IMR-90 (cell line): ENCODE results near the gene CYP4F2. TPM values are rescaled to one million over a fixed set of nuclear protein-coding genes. Genes with fewer than 3 reads are reported as not detected.

Experiments
- ATAC-seq: fragments of 200-7000 bp; cut with Tn5 transposase; 2 replicates; pipeline ENCODE4 v1.9.1; 2020; ENCODE audit warnings: low read depth, mild to moderate bottlenecking, moderate library complexity
- BruUV-seq: library from RNA; stranded (reverse); fragments of 400-500 nt; replicated peaks from 2 replicates; lab custom pipeline; 2021; lab: Mats Ljungman, UMichigan
- CTCF ChIA-PET: fragments of 300-600 bp; formaldehyde crosslinking; extraction: SDS; loops from one replicate; lab custom pipeline; 2021; ENCODE audit warnings: antibody characterized with exemption; lab: Yijun Ruan, JAX
- POLR2A ChIA-PET: fragments of 300-600 bp; sonication (Branson Sonifier 250); formaldehyde crosslinking; loops from one replicate; lab custom pipeline; 2022; ENCODE audit warnings: antibody characterized with exemption; ENCODE audit not compliant: unreplicated experiment; lab: Charles Lee
- DNase-seq: peaks from one replicate; pipeline ENCODE4 v3.0.0; 2013
- H2AFZ ChIP-seq: replicated peaks from 2 replicates; pipeline ENCODE3; 2013; ENCODE audit warnings: low read length, mild to moderate bottlenecking; ENCODE audit not compliant: poor library complexity
- H2AK5ac ChIP-seq: 2 replicates; pipeline ENCODE4 v1.6.1; 2013; ENCODE audit warnings: low read depth, low read length, inconsistent platforms
- H2AK9ac ChIP-seq: replicated peaks from 2 replicates; pipeline ENCODE3; 2013; ENCODE audit warnings: mild to moderate bottlenecking, low read depth, low read length, moderate library complexity; ENCODE audit not compliant: poor library complexity
- H2BK120ac ChIP-seq: 2 replicates; pipeline ENCODE4 v1.6.1; 2013; ENCODE audit warnings: low read depth, low read length, inconsistent platforms
- H2BK15ac ChIP-seq: 3 replicates; pipeline ENCODE4 v1.6.1; 2013; ENCODE audit warnings: low read depth, low read length, inconsistent platforms
- H2BK20ac ChIP-seq: 2 replicates; pipeline ENCODE4 v1.6.1; 2013; ENCODE audit warnings: low read depth, mild to moderate bottlenecking, inconsistent platforms, low read length, moderate library complexity
- H2BK5ac ChIP-seq: 2 replicates; pipeline ENCODE4 v1.6.1; 2013; ENCODE audit warnings: mild to moderate bottlenecking, low read depth, low read length, inconsistent platforms; ENCODE audit not compliant: poor library complexity, severe bottlenecking
- H3K14ac ChIP-seq: replicated peaks from 2 replicates; pipeline ENCODE4 v1.6.1; 2013; ENCODE audit warnings: low read depth, low read length, inconsistent platforms
- H3K18ac ChIP-seq: 2 replicates; pipeline ENCODE4 v1.6.1; 2013; ENCODE audit warnings: low read depth, low read length, control low read depth
- H3K23ac ChIP-seq: 2 replicates; pipeline ENCODE4 v1.6.1; 2013; ENCODE audit warnings: low read depth, low read length, inconsistent platforms
- H3K27ac ChIP-seq: 2 replicates; pipeline ENCODE4 v1.5.1; 2013; ENCODE audit warnings: mild to moderate bottlenecking, control low read depth, low read length; ENCODE audit not compliant: insufficient read depth
- H3K27me3 ChIP-seq: 2 replicates; pipeline ENCODE4 v1.6.1; 2013; ENCODE audit warnings: low read length; ENCODE audit not compliant: control insufficient read depth, insufficient read depth
- H3K36me3 ChIP-seq: 2 replicates; pipeline ENCODE4 v1.6.1; 2013; ENCODE audit warnings: low read length, mixed read lengths; ENCODE audit not compliant: control insufficient read depth, insufficient read depth
- H3K4ac ChIP-seq: 2 replicates; pipeline ENCODE4 v1.6.1; 2013; ENCODE audit warnings: low read depth, low read length, inconsistent platforms
- H3K4me1 ChIP-seq: 2 replicates; pipeline ENCODE4 v1.6.1; 2013; ENCODE audit warnings: low read length, mixed read lengths; ENCODE audit not compliant: control insufficient read depth, insufficient read depth
- H3K4me2 ChIP-seq: 2 replicates; pipeline ENCODE4 v1.6.1; 2013; ENCODE audit warnings: low read depth, mild to moderate bottlenecking, control low read depth, low read length, moderate library complexity
- H3K4me3 ChIP-seq: 2 replicates; pipeline ENCODE4 v1.5.1; 2013; ENCODE audit warnings: low read depth, mild to moderate bottlenecking, control low read depth, low read length, moderate library complexity; ENCODE audit not compliant: insufficient read depth
- H3K56ac ChIP-seq: 2 replicates; pipeline ENCODE4 v1.6.1; 2013; ENCODE audit warnings: low read length, inconsistent platforms; ENCODE audit not compliant: insufficient read depth; ENCODE audit errors: extremely low read depth
- H3K79me1 ChIP-seq, 2 experiments: 2 replicates each; pipeline ENCODE4 v1.6.1; 2013; ENCODE audit warnings: low read length in 2 of 2, inconsistent platforms in 1 of 2, low read depth in 1 of 2
- H3K9ac ChIP-seq: 2 replicates; pipeline ENCODE4 v1.6.1; 2013; ENCODE audit warnings: low read depth, low read length, control low read depth
- H3K9me1 ChIP-seq: 2 replicates; pipeline ENCODE4 v1.6.1; 2013; ENCODE audit warnings: low read length, inconsistent platforms; ENCODE audit not compliant: insufficient read depth
- H3K9me3 ChIP-seq: 2 replicates; pipeline ENCODE4 v1.6.1; 2013; ENCODE audit warnings: low read length; ENCODE audit not compliant: control insufficient read depth, insufficient read depth
- H4K20me1 ChIP-seq: 2 replicates; pipeline ENCODE4 v1.6.1; 2013; ENCODE audit warnings: low read length, inconsistent platforms; ENCODE audit not compliant: insufficient read depth
- H4K5ac ChIP-seq: 2 replicates; pipeline ENCODE4 v1.6.1; 2013; ENCODE audit warnings: mild to moderate bottlenecking, low read depth, low read length, control low read depth
- H4K8ac ChIP-seq, 2 experiments: 2 replicates each; pipeline ENCODE4 v1.6.1; 2013; ENCODE audit warnings: low read depth in 2 of 2, low read length in 2 of 2, control low read depth in 1 of 2, inconsistent platforms in 1 of 2
- H4K91ac ChIP-seq: 2 replicates; pipeline ENCODE4 v1.6.1; 2013; ENCODE audit warnings: low read depth, low read length, inconsistent platforms; ENCODE audit not compliant: insufficient read depth
- BHLHE40 ChIP-seq: fragments of 150-350 bp; IDR thresholded peaks from 2 replicates; pipeline ENCODE4 v1.6.1; 2016; ENCODE audit warnings: mild to moderate bottlenecking, low read depth, low read length
- CEBPB ChIP-seq: IDR thresholded peaks from 2 replicates; pipeline ENCODE4 v1.6.1; 2012; ENCODE audit warnings: low read depth, low read length, improper control_type of control experiment
- CHD1 ChIP-seq: IDR thresholded peaks from 2 replicates; pipeline ENCODE4 v1.6.1; 2012; ENCODE audit warnings: low read depth, low read length, improper control_type of control experiment
- FOS ChIP-seq: fragments of 150-350 bp; IDR thresholded peaks from 2 replicates; pipeline ENCODE4 v1.6.1; 2016; ENCODE audit warnings: low read depth, low read length
- MAFK ChIP-seq: IDR thresholded peaks from 2 replicates; pipeline ENCODE4 v1.6.1; 2012; ENCODE audit warnings: low read depth, low read length, improper control_type of control experiment
- MAZ ChIP-seq: IDR thresholded peaks from 2 replicates; pipeline ENCODE4 v1.6.1; 2012; ENCODE audit warnings: low read depth, mild to moderate bottlenecking, low read length, improper control_type of control experiment, moderate library complexity, borderline replicate concordance
- MXI1 ChIP-seq: IDR thresholded peaks from 2 replicates; pipeline ENCODE4 v1.6.1; 2012; ENCODE audit warnings: low read depth, mild to moderate bottlenecking, low read length, moderate library complexity, borderline replicate concordance
- NFE2L2 ChIP-seq: fragments of 150-350 bp; IDR thresholded peaks from 2 replicates; pipeline ENCODE4 v1.6.1; 2016; ENCODE audit warnings: low read depth, mild to moderate bottlenecking, low read length
- POLR2A ChIP-seq: IDR thresholded peaks from 2 replicates; pipeline ENCODE4 v1.6.1; 2012; ENCODE audit warnings: mild to moderate bottlenecking, low read depth, low read length
- RAD21 ChIP-seq: IDR thresholded peaks from 2 replicates; pipeline ENCODE4 v1.6.1; 2012; ENCODE audit warnings: low read length, improper control_type of control experiment
- RCOR1 ChIP-seq: IDR thresholded peaks from 2 replicates; pipeline ENCODE4 v1.6.1; 2012; ENCODE audit warnings: mild to moderate bottlenecking, low read length, improper control_type of control experiment; ENCODE audit not compliant: insufficient replicate concordance
- RFX5 ChIP-seq: IDR thresholded peaks from 2 replicates; pipeline ENCODE4 v1.8.0; 2012; ENCODE audit warnings: low read depth, mild to moderate bottlenecking, low read length, moderate library complexity
- SMC3 ChIP-seq: fragments of 150-350 bp; IDR thresholded peaks from 2 replicates; pipeline ENCODE4 v1.6.1; 2016; ENCODE audit warnings: low read depth, mild to moderate bottlenecking, antibody characterized with exemption, low read length, moderate library complexity
- WGBS, 2 experiments: methylation state at CpG; one replicate each; pipeline versions ENCODE4 v1.1.5 to v1.1.7; 2013; ENCODE audit warnings: missing lambda C conversion rate in 2 of 2; ENCODE audit not compliant: insufficient read length in 1 of 2; ENCODE audit errors: extremely low coverage in 2 of 2; 5-methylcytosine and 5-hydroxymethylcytosine counted together
- dilution Hi-C: fragments of 300-500 bp; cut with HindIII; formaldehyde crosslinking; loops from one replicate; pipeline ENCODE4 v1.14.3; 2018; ENCODE audit warnings: low sequenced_read_pairs; ENCODE audit not compliant: unreplicated experiment
- in situ Hi-C: fragments of 300-500 bp; cut with MboI; formaldehyde crosslinking; loops from 3 replicates; pipeline ENCODE4 v1.14.3; 2019; ENCODE audit warnings: low sequenced_read_pairs, inconsistent platforms, mixed read lengths
- intact Hi-C: fragments of 100-400 bp; cut with micrococcal nuclease; formaldehyde crosslinking; loops from 2 replicates; pipeline ENCODE4 v1.10.0; 2022
- polyA plus RNA-seq, 3 experiments: library from polyadenylated mRNA; depleted of rRNA; stranded (reverse); fragments of >200 nt; gene quantifications; 2 replicates each; pipeline ENCODE4 v1.2.3, GENCODE V29; 2012; ENCODE audit warnings: low replicate concordance in 1 of 3
- total RNA-seq: library from RNA; depleted of rRNA; stranded (reverse); fragments of >200 nt; gene quantifications from 2 replicates; pipeline ENCODE4 v1.2.3, GENCODE V29; 2012
- TF ChIP-seq, protein P1 (sequence below): fragments of 150-350 bp; IDR thresholded peaks from 2 replicates; pipeline ENCODE4 v1.6.1; 2016; ENCODE audit warnings: low read depth, mild to moderate bottlenecking, low read length, moderate library complexity, borderline replicate concordance
- TF ChIP-seq, protein P2 (sequence below): fragments of 150-350 bp; IDR thresholded peaks from 2 replicates; pipeline ENCODE4 v1.6.1; 2017; ENCODE audit warnings: mild to moderate bottlenecking, antibody characterized with exemption, low read length, low read depth
- TF ChIP-seq, protein P3 (sequence below): conservative IDR thresholded peaks from 2 replicates; pipeline ENCODE4 v1.5.1; 2012; ENCODE audit warnings: mild to moderate bottlenecking, low read depth, low read length, improper control_type of control experiment

Gene CYP4F2
- total and polyA plus RNA-seq, 2 of the 4 experiments (the other 2 are of a cell fraction) = not detected

GRCh38 chr19:15891434-15891833 is 6.4 kb downstream of the CYP4F2 start:
- Histone ChIP-seq H3K4me1 (no peaks in the 10 kb centered on the region), H2BK20ac (no peak overlapping the region), H3K4ac (no peak overlapping the region), H2AFZ (no peak overlapping the region), H3K9ac (no peak overlapping the region), H3K27ac (no peak overlapping the region), H3K9me1 (no peaks in the 10 kb centered on the region), H4K8ac (no peak overlapping the region), H3K23ac (no peak overlapping the region), H3K9me3 (peaks cover 16% of the 10 kb centered on the region; the same call in 1 of the 2 replicates), H3K36me3 (no peaks in the 10 kb centered on the region), H2AK5ac (no peak overlapping the region), H4K5ac (no peak overlapping the region), H2BK5ac (no peak overlapping the region), H4K91ac (no peak overlapping the region), H2BK15ac (no peak overlapping the region), H3K56ac (no peak overlapping the region), H3K14ac (no peak overlapping the region), H3K4me2 (no peak overlapping the region), H3K4me3 (no peak overlapping the region), H4K20me1 (no peaks in the 10 kb centered on the region), H3K18ac (no peak overlapping the region), H2AK9ac (no peak overlapping the region), H3K27me3 (no peaks in the 10 kb centered on the region), H2BK120ac (no peak overlapping the region), H3K79me1 (no peaks in the 10 kb centered on the region)
- DNase-seq = no peak
- in situ Hi-C loops (no loop called here), dilution Hi-C loops (no loop called here), intact Hi-C loops (no loop called here)
- ATAC-seq = no peak
- TF ChIP-seq FOS (no peak), NFE2L2 (no peak), SMC3 (no peak), MAZ (no peak), POLR2A (no peak), MXI1 (no peak), CEBPB (no peak), BHLHE40 (no peak), RCOR1 (no peak), MAFK (no peak), RFX5 (no peak), CHD1 (no peak), RAD21 (no peak)
- TF ChIP-seq, protein P1, sequence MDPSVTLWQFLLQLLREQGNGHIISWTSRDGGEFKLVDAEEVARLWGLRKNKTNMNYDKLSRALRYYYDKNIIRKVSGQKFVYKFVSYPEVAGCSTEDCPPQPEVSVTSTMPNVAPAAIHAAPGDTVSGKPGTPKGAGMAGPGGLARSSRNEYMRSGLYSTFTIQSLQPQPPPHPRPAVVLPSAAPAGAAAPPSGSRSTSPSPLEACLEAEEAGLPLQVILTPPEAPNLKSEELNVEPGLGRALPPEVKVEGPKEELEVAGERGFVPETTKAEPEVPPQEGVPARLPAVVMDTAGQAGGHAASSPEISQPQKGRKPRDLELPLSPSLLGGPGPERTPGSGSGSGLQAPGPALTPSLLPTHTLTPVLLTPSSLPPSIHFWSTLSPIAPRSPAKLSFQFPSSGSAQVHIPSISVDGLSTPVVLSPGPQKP = no peak
- TF ChIP-seq, protein P2, sequence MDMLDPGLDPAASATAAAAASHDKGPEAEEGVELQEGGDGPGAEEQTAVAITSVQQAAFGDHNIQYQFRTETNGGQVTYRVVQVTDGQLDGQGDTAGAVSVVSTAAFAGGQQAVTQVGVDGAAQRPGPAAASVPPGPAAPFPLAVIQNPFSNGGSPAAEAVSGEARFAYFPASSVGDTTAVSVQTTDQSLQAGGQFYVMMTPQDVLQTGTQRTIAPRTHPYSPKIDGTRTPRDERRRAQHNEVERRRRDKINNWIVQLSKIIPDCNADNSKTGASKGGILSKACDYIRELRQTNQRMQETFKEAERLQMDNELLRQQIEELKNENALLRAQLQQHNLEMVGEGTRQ = no peak
- TF ChIP-seq, protein P3, sequence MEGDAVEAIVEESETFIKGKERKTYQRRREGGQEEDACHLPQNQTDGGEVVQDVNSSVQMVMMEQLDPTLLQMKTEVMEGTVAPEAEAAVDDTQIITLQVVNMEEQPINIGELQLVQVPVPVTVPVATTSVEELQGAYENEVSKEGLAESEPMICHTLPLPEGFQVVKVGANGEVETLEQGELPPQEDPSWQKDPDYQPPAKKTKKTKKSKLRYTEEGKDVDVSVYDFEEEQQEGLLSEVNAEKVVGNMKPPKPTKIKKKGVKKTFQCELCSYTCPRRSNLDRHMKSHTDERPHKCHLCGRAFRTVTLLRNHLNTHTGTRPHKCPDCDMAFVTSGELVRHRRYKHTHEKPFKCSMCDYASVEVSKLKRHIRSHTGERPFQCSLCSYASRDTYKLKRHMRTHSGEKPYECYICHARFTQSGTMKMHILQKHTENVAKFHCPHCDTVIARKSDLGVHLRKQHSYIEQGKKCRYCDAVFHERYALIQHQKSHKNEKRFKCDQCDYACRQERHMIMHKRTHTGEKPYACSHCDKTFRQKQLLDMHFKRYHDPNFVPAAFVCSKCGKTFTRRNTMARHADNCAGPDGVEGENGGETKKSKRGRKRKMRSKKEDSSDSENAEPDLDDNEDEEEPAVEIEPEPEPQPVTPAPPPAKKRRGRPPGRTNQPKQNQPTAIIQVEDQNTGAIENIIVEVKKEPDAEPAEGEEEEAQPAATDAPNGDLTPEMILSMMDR = no peak
- 0% methylated on average over 1 of the region's 6 CpGs; no CpG with 5 or more reads in 1 of the 2 experiments for WGBS, 2 experiments
- BruUV-seq = no TSS peak
- ChIA-PET CTCF (no interaction called here), POLR2A (no interaction called here)
